WTC11 (cell line): Measurements from ENCODE around the gene TNNT1.
"Not testable (repeated sequence)": the region's sequence is repeated elsewhere in the genome, so short reads cannot be mapped to it uniquely, and the experiment has no call there.

ENCODE experiments used
- CTCF ChIP-seq: fragments of 200-600 bp; IDR thresholded peaks from 2 replicates; pipeline ENCODE4 v1.8.0; 2022; ENCODE audit warnings: antibody characterized with exemption
- FOXK1 ChIP-seq: sonication (generic); formaldehyde crosslinking; IDR thresholded peaks from 2 replicates; pipeline ENCODE4 v1.8.0; 2022; ENCODE audit warnings: mild to moderate bottlenecking, moderate library complexity, missing genetic modification reagents
- MAX ChIP-seq: sonication (generic); formaldehyde crosslinking; IDR thresholded peaks from 2 replicates; pipeline ENCODE4 v1.8.0; 2022; ENCODE audit warnings: mild to moderate bottlenecking, missing genetic modification reagents
- NR3C1 ChIP-seq: sonication (generic); formaldehyde crosslinking; conservative IDR thresholded peaks from 2 replicates; pipeline ENCODE4 v1.8.1; 2023; ENCODE audit warnings: low read depth, mild to moderate bottlenecking, missing genetic modification reagents
- PRDM15 ChIP-seq: sonication (generic); formaldehyde crosslinking; IDR thresholded peaks from 2 replicates; pipeline ENCODE4 v1.8.0; 2022; ENCODE audit warnings: missing genetic modification reagents
- TCF7 ChIP-seq: sonication (generic); formaldehyde crosslinking; IDR thresholded peaks from 2 replicates; pipeline ENCODE4 v1.8.0; 2022; ENCODE audit warnings: mild to moderate bottlenecking, low read depth, missing genetic modification reagents, moderate library complexity
- USF2 ChIP-seq: sonication (generic); formaldehyde crosslinking; IDR thresholded peaks from 2 replicates; pipeline ENCODE4 v1.8.1; 2023; ENCODE audit warnings: mild to moderate bottlenecking, missing genetic modification reagents, moderate library complexity
- ZBTB43 ChIP-seq: sonication (generic); formaldehyde crosslinking; IDR thresholded peaks from 2 replicates; pipeline ENCODE4 v1.8.1; 2023; ENCODE audit warnings: mild to moderate bottlenecking, missing genetic modification reagents
- ZNF138 ChIP-seq: sonication (generic); formaldehyde crosslinking; conservative IDR thresholded peaks from 2 replicates; pipeline ENCODE4 v1.8.1; 2022; ENCODE audit warnings: mild to moderate bottlenecking, moderate library complexity, missing genetic modification reagents

GRCh38 chr19:55155784-55156183 is 6.8 kb upstream of the TNNT1 start:
- TF ChIP-seq CTCF; TCF7 (CRISPR knock-in tag); FOXK1 (CRISPR knock-in tag); ZBTB43; USF2 (CRISPR knock-in tag); MAX (CRISPR knock-in tag); NR3C1 (CRISPR knock-in tag); PRDM15 (CRISPR knock-in tag); ZNF138 (CRISPR knock-in tag): not testable (repeated sequence)
